GM21515 (cell line): ENCODE data around the gene COA8.
A peak's percentile ranks its signal among the peaks of the same experiment; 100 is the strongest.

Experiments used
- ATAC-seq: cut with Tn5 transposase; IDR thresholded peaks from one replicate; pipeline ENCODE4 v1.9.1; 2021; ENCODE audit not compliant: unreplicated experiment

The COA8 gene

GRCh38 chr14:103616635-103617300 lies 54.0 kb downstream of the COA8 start:
- no peak for ATAC-seq

- no peak for ATAC-seq
These were observed 56.3 kb downstream of the COA8 start for GRCh38 chr14:103619057-103619456.

GRCh38 chr14:103621860-103622259 lies 59.1 kb downstream of the COA8 start:
- ATAC-seq, result no peak

GRCh38 chr14:103623308-103623707 lies 60.5 kb downstream of the COA8 start:
- ATAC-seq, result no peak

- ATAC-seq, result no peak
These were observed 61.2 kb downstream of the COA8 start for GRCh38 chr14:103623883-103624482.

- no peak for ATAC-seq
These were observed 62.1 kb downstream of the COA8 start for GRCh38 chr14:103624860-103625259.

- no peak for ATAC-seq
These were observed 62.8 kb downstream of the COA8 start for GRCh38 chr14:103625356-103626095.

- no peak for ATAC-seq
These were observed 63.5 kb downstream of the COA8 start for GRCh38 chr14:103626146-103626850.

- ATAC-seq, result no peak
These were observed 64.6 kb downstream of the COA8 start for GRCh38 chr14:103627073-103628025.

GRCh38 chr14:103628221-103628683 lies 65.5 kb downstream of the COA8 start:
- peak; percentile 13 for ATAC-seq

- ATAC-seq, result peak; percentile 61
These were observed 66.1 kb downstream of the COA8 start, which contains the start of gene KLC1 for GRCh38 chr14:103628684-103629502. Gene KLC1, plus strand, starts transcription at chr14:103629211. Its CDS starts 25,354 bp downstream, at chr14:103654565.

GRCh38 chr14:103629503-103630121 lies 66.9 kb downstream of the COA8 start:
- peak; percentile 25 for ATAC-seq

- no peak for ATAC-seq
These were observed 67.8 kb downstream of the COA8 start for GRCh38 chr14:103630364-103631108.

GRCh38 chr14:103633391-103633790 lies 70.6 kb downstream of the COA8 start:
- no peak for ATAC-seq

GRCh38 chr14:103634156-103634555 lies 71.4 kb downstream of the COA8 start:
- no peak for ATAC-seq

- no peak for ATAC-seq
These were observed 75.8 kb downstream of the COA8 start for GRCh38 chr14:103638594-103638993.
